ENCODE results near the gene EPC1.

DNA sequence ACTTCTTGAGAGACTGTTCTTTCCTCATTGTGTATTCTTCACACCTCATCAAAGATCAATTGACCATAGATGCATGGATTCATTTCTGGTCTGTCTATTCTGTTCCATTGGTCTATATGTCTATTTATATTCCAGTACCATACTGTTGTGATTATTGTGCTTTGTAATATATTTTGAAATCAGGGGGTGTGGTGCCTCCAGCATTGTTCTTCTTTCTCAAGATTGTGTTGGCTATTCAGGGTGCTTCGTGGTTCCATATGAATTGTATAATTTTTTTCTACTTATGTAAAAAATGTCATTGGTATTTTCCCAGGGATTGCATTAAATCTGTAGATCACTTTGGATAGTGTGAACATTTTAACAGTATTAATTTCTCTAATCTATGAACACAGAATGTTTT is 106.5 kb downstream of the EPC1 start:
- TF ChIP-seq ZNF3 (CRISPR knock-in tag; IDR thresholded peaks at IDR 0.05) (no peak), MAFK (IDR thresholded peaks at IDR 0.05; ENCODE audit: low read length) (no peak), AFF1 (IDR thresholded peaks at IDR 0.05; ENCODE audit: low read depth in 1 of 2, partially characterized antibody in 2 of 2) (no peak), YY1 (IDR thresholded peaks at IDR 0.05; ENCODE audit: borderline replicate concordance in 1 of 3, control insufficient read depth in 1 of 3, extremely low read depth in 1 of 3, insufficient read depth in 3 of 3, insufficient read length in 1 of 3, insufficient replicate concordance in 2 of 3, low read depth in 1 of 3, low read length in 2 of 3) (no peak), NR4A1 (CRISPR knock-in tag; IDR thresholded peaks at IDR 0.05) (no peak), NR4A1 (tag; IDR thresholded peaks at IDR 0.05) (no peak), MAX (CRISPR knock-in tag; IDR thresholded peaks at IDR 0.05) (no peak), JUN (IDR thresholded peaks at IDR 0.05; ENCODE audit: borderline replicate concordance, low read depth, low read length) (no peak), JUN (CRISPR knock-in tag; IDR thresholded peaks at IDR 0.05; ENCODE audit: borderline replicate concordance) (no peak), HNRNPL (IDR thresholded peaks at IDR 0.05; ENCODE audit: low read depth, low read length) (no peak), SREBF1 (IDR thresholded peaks at IDR 0.05; ENCODE audit: borderline replicate concordance, low read depth, low read length) (no peak), CEBPB (tag; IDR thresholded peaks at IDR 0.05) (no peak), POLR2A (conservative IDR thresholded peaks at IDR 0.05) (no peak), KDM1A (IDR thresholded peaks at IDR 0.05) (no peak)
- TF ChIP-seq, protein P1, sequence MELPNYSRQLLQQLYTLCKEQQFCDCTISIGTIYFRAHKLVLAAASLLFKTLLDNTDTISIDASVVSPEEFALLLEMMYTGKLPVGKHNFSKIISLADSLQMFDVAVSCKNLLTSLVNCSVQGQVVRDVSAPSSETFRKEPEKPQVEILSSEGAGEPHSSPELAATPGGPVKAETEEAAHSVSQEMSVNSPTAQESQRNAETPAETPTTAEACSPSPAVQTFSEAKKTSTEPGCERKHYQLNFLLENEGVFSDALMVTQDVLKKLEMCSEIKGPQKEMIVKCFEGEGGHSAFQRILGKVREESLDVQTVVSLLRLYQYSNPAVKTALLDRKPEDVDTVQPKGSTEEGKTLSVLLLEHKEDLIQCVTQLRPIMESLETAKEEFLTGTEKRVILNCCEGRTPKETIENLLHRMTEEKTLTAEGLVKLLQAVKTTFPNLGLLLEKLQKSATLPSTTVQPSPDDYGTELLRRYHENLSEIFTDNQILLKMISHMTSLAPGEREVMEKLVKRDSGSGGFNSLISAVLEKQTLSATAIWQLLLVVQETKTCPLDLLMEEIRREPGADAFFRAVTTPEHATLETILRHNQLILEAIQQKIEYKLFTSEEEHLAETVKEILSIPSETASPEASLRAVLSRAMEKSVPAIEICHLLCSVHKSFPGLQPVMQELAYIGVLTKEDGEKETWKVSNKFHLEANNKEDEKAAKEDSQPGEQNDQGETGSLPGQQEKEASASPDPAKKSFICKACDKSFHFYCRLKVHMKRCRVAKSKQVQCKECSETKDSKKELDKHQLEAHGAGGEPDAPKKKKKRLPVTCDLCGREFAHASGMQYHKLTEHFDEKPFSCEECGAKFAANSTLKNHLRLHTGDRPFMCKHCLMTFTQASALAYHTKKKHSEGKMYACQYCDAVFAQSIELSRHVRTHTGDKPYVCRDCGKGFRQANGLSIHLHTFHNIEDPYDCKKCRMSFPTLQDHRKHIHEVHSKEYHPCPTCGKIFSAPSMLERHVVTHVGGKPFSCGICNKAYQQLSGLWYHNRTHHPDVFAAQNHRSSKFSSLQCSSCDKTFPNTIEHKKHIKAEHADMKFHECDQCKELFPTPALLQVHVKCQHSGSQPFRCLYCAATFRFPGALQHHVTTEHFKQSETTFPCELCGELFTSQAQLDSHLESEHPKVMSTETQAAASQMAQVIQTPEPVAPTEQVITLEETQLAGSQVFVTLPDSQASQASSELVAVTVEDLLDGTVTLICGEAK (IDR thresholded peaks at IDR 0.05), result no peak
- TF ChIP-seq, protein P1 (CRISPR knock-in tag; IDR thresholded peaks at IDR 0.05), result no peak
- TF ChIP-seq, protein P2, sequence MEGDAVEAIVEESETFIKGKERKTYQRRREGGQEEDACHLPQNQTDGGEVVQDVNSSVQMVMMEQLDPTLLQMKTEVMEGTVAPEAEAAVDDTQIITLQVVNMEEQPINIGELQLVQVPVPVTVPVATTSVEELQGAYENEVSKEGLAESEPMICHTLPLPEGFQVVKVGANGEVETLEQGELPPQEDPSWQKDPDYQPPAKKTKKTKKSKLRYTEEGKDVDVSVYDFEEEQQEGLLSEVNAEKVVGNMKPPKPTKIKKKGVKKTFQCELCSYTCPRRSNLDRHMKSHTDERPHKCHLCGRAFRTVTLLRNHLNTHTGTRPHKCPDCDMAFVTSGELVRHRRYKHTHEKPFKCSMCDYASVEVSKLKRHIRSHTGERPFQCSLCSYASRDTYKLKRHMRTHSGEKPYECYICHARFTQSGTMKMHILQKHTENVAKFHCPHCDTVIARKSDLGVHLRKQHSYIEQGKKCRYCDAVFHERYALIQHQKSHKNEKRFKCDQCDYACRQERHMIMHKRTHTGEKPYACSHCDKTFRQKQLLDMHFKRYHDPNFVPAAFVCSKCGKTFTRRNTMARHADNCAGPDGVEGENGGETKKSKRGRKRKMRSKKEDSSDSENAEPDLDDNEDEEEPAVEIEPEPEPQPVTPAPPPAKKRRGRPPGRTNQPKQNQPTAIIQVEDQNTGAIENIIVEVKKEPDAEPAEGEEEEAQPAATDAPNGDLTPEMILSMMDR (IDR thresholded peaks at IDR 0.05 in 2 of 3, conservative IDR thresholded peaks at IDR 0.05 in 1 of 3; ENCODE audit: insufficient read depth in 2 of 3, low read depth in 1 of 3, low read length in 3 of 3), result no peak

All from K562 (cell line).